ENCODE measurements around the gene MOGAT3. TPM values are rescaled to one million over a fixed set of nuclear protein-coding genes. Genes with fewer than 3 reads are reported as not detected.
A peak's percentile ranks its signal among the peaks of the same experiment; 100 is the strongest.

MOGAT3 gene
- total RNA-seq, 1 experiment from 2014 or later, result 0.15 TPM

- Histone ChIP-seq H3K18ac (ENCODE audit: insufficient read length, low read depth, low read length) (no peak overlapping the region), H3K9ac (ENCODE audit: extremely low read depth, insufficient read length, low read length) (no peak overlapping the region), H3K79me1 (ENCODE audit: insufficient read depth, low read depth, low read length, poor library complexity, severe bottlenecking) (peaks cover 8% of the 10 kb centered on the region), H3K27me3 (ENCODE audit: insufficient read depth, low read length) (no peaks in the 10 kb centered on the region), H3K4me2 (ENCODE audit: insufficient read depth, insufficient read length, low read length) (no peak overlapping the region), H2BK5ac (ENCODE audit: insufficient read length, low read length) (no peak overlapping the region), H3K23me2 (ENCODE audit: insufficient read length, low read depth, low read length, poor library complexity, severe bottlenecking) (peaks cover 17% of the 10 kb centered on the region), H3K79me2 (ENCODE audit: insufficient read depth, low read length) (peaks cover 10% of the 10 kb centered on the region; the same call in 1 of the 2 replicates), H3K4ac (ENCODE audit: low read depth, low read length) (no peak overlapping the region), H4K20me1 (ENCODE audit: control insufficient read depth, insufficient read depth, insufficient read length) (peaks cover 4% of the 10 kb centered on the region), H3T11ph (ENCODE audit: low read length) (no peak overlapping the region), H4K8ac (replicated peaks; ENCODE audit: insufficient read length, low read depth, low read length) (no peak overlapping the region), H2BK120ac (ENCODE audit: low read depth, low read length, poor library complexity, severe bottlenecking) (no peak overlapping the region), H3K14ac (ENCODE audit: insufficient read depth, low read length) (no peak overlapping the region), H4K5ac (ENCODE audit: insufficient read length, low read depth, low read length) (no peak overlapping the region), H2BK15ac (ENCODE audit: low read depth, low read length) (no peak overlapping the region), H3K23ac (ENCODE audit: insufficient read length, low read depth, low read length) (no peak overlapping the region), H4K91ac (ENCODE audit: insufficient read length, low read depth, low read length) (no peak overlapping the region), H2AFZ (ENCODE audit: low read length) (no peak overlapping the region), H3K4me1 (ENCODE audit: insufficient read depth, low read length) (peaks cover 3% of the 10 kb centered on the region; the same call in 1 of the 2 replicates), H3K56ac (ENCODE audit: insufficient read length, low read depth, low read length) (no peak overlapping the region), H2BK12ac (ENCODE audit: insufficient read length, low read depth, low read length) (no peak overlapping the region), H3K27ac (ENCODE audit: insufficient read length, low read depth, low read length) (no peak overlapping the region), H2AK5ac (ENCODE audit: insufficient read length, low read length) (no peak overlapping the region), H2BK20ac (ENCODE audit: low read depth, low read length, poor library complexity, severe bottlenecking) (no peak overlapping the region), H3K9me3 (ENCODE audit: control insufficient read depth, low read depth, low read length) (no peaks in the 10 kb centered on the region)
- TF ChIP-seq CTCF (conservative IDR thresholded peaks at IDR 0.05), result peak; percentile 38; the same call in 2 of the 3 replicates
- peaks cover 8 to 39% (median 29%) of the 10 kb centered on the region in 3 experiments for H3K36me3 Mint-ChIP-seq (ENCODE audit: insufficient read depth in 1 of 3, low read depth in 3 of 3)
- no peaks in the 10 kb centered on the region; the same call in 1 of the 2 replicates for H3K27me3 Mint-ChIP-seq (ENCODE audit: low read depth)
- WGBS (ENCODE audit: extremely low coverage, insufficient read length, low lambda C conversion rate), result no CpG with 5 or more reads among the region's 5 CpGs
- DNase-seq, result no peak
- peak overlapping the region in 1 of 3 experiments; percentile 35; a peak in 1 of 7 replicates for H3K27ac Mint-ChIP-seq
- peaks cover 25 to 31% of the 10 kb centered on the region in 2 experiments for H3K4me1 Mint-ChIP-seq
- H3K4me3 Mint-ChIP-seq, result no peak overlapping the region
- H3K9me3 Mint-ChIP-seq, result no peaks in the 10 kb centered on the region
Measured at GRCh38 chr7:101248276-101248675, 47.4 kb upstream of the MOGAT3 start.
